G401.6 (cell line): Measurements from ENCODE around the gene KCNK6.
"Not testable (repeated sequence)": the region's sequence is repeated elsewhere in the genome, so short reads cannot be mapped to it uniquely, and the experiment has no call there.

Experiments
- FAIRE-seq: peaks from 2 replicates; lab custom pipeline; 2012; peaks lifted over from hg19 to GRCh38; lab: Jason Lieb, UNC

Gene KCNK6

GRCh38 chr19:38324431-38324830, 4.8 kb downstream of the KCNK6 start:
- no peak for FAIRE-seq

- FAIRE-seq = no peak
These were observed 6.9 kb downstream of the KCNK6 start for GRCh38 chr19:38326591-38326990.

- no peak for FAIRE-seq
These were observed 10.0 kb downstream of the KCNK6 start for GRCh38 chr19:38329651-38330050.

GRCh38 chr19:38331728-38332127, 12.1 kb downstream of the KCNK6 start:
- FAIRE-seq = no peak

- FAIRE-seq = no peak
These were observed 13.6 kb downstream of the KCNK6 start for GRCh38 chr19:38333245-38333644.

GRCh38 chr19:38335949-38336637, 16.4 kb downstream of the KCNK6 start:
- FAIRE-seq = peak; percentile 96

GRCh38 chr19:38336638-38337359, 17.2 kb downstream of the KCNK6 start:
- FAIRE-seq = peak; percentile 98

- no peak for FAIRE-seq
These were observed 17.7 kb downstream of the KCNK6 start for GRCh38 chr19:38337360-38337653.

- not testable (repeated sequence) for FAIRE-seq
These were observed 19.4 kb downstream of the KCNK6 start for GRCh38 chr19:38339011-38339410.

GRCh38 chr19:38340927-38341326, 21.3 kb downstream of the KCNK6 start:
- no peak for FAIRE-seq

GRCh38 chr19:38346837-38347236, 27.2 kb downstream of the KCNK6 start:
- no peak for FAIRE-seq

GRCh38 chr19:38350883-38351282, 31.2 kb downstream of the KCNK6 start:
- no peak for FAIRE-seq

- FAIRE-seq = no peak
These were observed 32.3 kb downstream of the KCNK6 start for GRCh38 chr19:38351865-38352395.

GRCh38 chr19:38352611-38353010, 33.0 kb downstream of the KCNK6 start:
- FAIRE-seq = no peak

- FAIRE-seq = no peak
These were observed 36.4 kb downstream of the KCNK6 start for GRCh38 chr19:38355728-38356725.

- FAIRE-seq = no peak
These were observed 38.4 kb downstream of the KCNK6 start for GRCh38 chr19:38358071-38358470.

- FAIRE-seq = no peak
These were observed 39.8 kb downstream of the KCNK6 start for GRCh38 chr19:38359242-38360021.

GRCh38 chr19:38360351-38360750, 40.7 kb downstream of the KCNK6 start:
- no peak for FAIRE-seq

GRCh38 chr19:38360839-38361631, 41.4 kb downstream of the KCNK6 start:
- no peak for FAIRE-seq

- FAIRE-seq = no peak
These were observed 42.0 kb downstream of the KCNK6 start for GRCh38 chr19:38361633-38362075.
